Mesothelial cell of epicardium (in vitro differentiated cells): ENCODE results near the gene TMEM242. TPM values are rescaled to one million over a fixed set of nuclear protein-coding genes. Genes with fewer than 3 reads are reported as not detected.

Source experiments
- DNase-seq, 2 experiments: peaks; one replicate each; pipeline ENCODE4 v3.0.0; 2021; ENCODE audit warnings: low spot score in 2 of 2; ENCODE audit not compliant: unreplicated experiment in 2 of 2
- H3K27ac Mint-ChIP-seq: 2 replicates; pipeline ENCODE4 v1.8.0; 2021; ENCODE audit warnings: mixed read lengths
- H3K27me3 Mint-ChIP-seq: 2 replicates; pipeline ENCODE4 v1.8.0; 2021; ENCODE audit warnings: low read depth, mixed read lengths
- H3K36me3 Mint-ChIP-seq: 2 replicates; pipeline ENCODE4 v1.8.0; 2021; ENCODE audit warnings: mixed read lengths
- H3K4me1 Mint-ChIP-seq: 2 replicates; pipeline ENCODE4 v1.8.0; 2021; ENCODE audit warnings: mixed read lengths
- H3K4me3 Mint-ChIP-seq: 2 replicates; pipeline ENCODE4 v1.8.0; 2021; ENCODE audit warnings: mild to moderate bottlenecking, moderate library complexity, mixed read lengths
- H3K9me3 Mint-ChIP-seq: 2 replicates; pipeline ENCODE4 v1.8.0; 2021; ENCODE audit warnings: mixed read lengths
- CTCF ChIP-seq: fragments of 200-600 bp; sonication (generic); IDR thresholded peaks from one replicate; pipeline ENCODE4 v1.5.0; 2021; ENCODE audit warnings: antibody characterized with exemption; ENCODE audit not compliant: unreplicated experiment
- total RNA-seq: library from RNA; stranded (reverse); gene quantifications from 3 replicates; pipeline ENCODE4 v1.2.1, GENCODE V29; 2021

Gene TMEM242
- total RNA-seq, 1 donor from 2014 or later, result 13.3 TPM

GRCh38 chr6:157364705-157365104, 41.4 kb upstream of the TMEM242 start:
- no peak overlapping the region for H3K27ac Mint-ChIP-seq
- H3K36me3 Mint-ChIP-seq, result no peaks in the 10 kb centered on the region
- no peaks in the 10 kb centered on the region for H3K4me1 Mint-ChIP-seq
- peaks cover 5% of the 10 kb centered on the region for H3K27me3 Mint-ChIP-seq
- no peak for DNase-seq
- H3K9me3 Mint-ChIP-seq, result no peaks in the 10 kb centered on the region
- TF ChIP-seq CTCF, result no peak
- H3K4me3 Mint-ChIP-seq, result no peak overlapping the region

GRCh38 chr6:157361886-157362285, 38.6 kb upstream of the TMEM242 start:
- H3K4me3 Mint-ChIP-seq, result no peak overlapping the region
- H3K27me3 Mint-ChIP-seq, result peaks cover 11% of the 10 kb centered on the region
- H3K9me3 Mint-ChIP-seq, result no peaks in the 10 kb centered on the region
- H3K4me1 Mint-ChIP-seq, result no peaks in the 10 kb centered on the region
- DNase-seq, result no peak
- TF ChIP-seq CTCF, result no peak
- H3K27ac Mint-ChIP-seq, result no peak overlapping the region
- H3K36me3 Mint-ChIP-seq, result no peaks in the 10 kb centered on the region

GRCh38 chr6:157358287-157358686, 35.0 kb upstream of the TMEM242 start:
- Mint-ChIP-seq H3K36me3 (no peaks in the 10 kb centered on the region), H3K4me3 (no peak overlapping the region), H3K27ac (no peak overlapping the region), H3K27me3 (peaks cover 12% of the 10 kb centered on the region), H3K4me1 (no peaks in the 10 kb centered on the region), H3K9me3 (peaks cover 8% of the 10 kb centered on the region)
- DNase-seq, result no peak
- no peak for TF ChIP-seq CTCF

- Mint-ChIP-seq H3K27me3 (peaks cover 23% of the 10 kb centered on the region), H3K36me3 (peaks cover 2% of the 10 kb centered on the region), H3K4me3 (no peak overlapping the region), H3K9me3 (peaks cover 18% of the 10 kb centered on the region), H3K4me1 (peaks cover 14% of the 10 kb centered on the region), H3K27ac (no peak overlapping the region)
- no peak for TF ChIP-seq CTCF
- no peak for DNase-seq
These were observed 23.1 kb upstream of the TMEM242 start for GRCh38 chr6:157346373-157346772.

GRCh38 chr6:157343732-157344131, 20.4 kb upstream of the TMEM242 start:
- peak overlapping the region; percentile 90 for H3K27ac Mint-ChIP-seq
- no peak for TF ChIP-seq CTCF
- H3K9me3 Mint-ChIP-seq, result peaks cover 8% of the 10 kb centered on the region
- H3K36me3 Mint-ChIP-seq, result peaks cover 2% of the 10 kb centered on the region
- DNase-seq, result no peak
- H3K27me3 Mint-ChIP-seq, result peaks cover 23% of the 10 kb centered on the region
- no peak overlapping the region for H3K4me3 Mint-ChIP-seq
- peaks cover 14% of the 10 kb centered on the region for H3K4me1 Mint-ChIP-seq

GRCh38 chr6:157339432-157339831, 16.1 kb upstream of the TMEM242 start:
- no peak for DNase-seq
- no peaks in the 10 kb centered on the region for H3K36me3 Mint-ChIP-seq
- H3K9me3 Mint-ChIP-seq, result no peaks in the 10 kb centered on the region
- H3K27me3 Mint-ChIP-seq, result peaks cover 17% of the 10 kb centered on the region
- no peak for TF ChIP-seq CTCF
- H3K27ac Mint-ChIP-seq, result no peak overlapping the region
- H3K4me1 Mint-ChIP-seq, result peaks cover 9% of the 10 kb centered on the region
- H3K4me3 Mint-ChIP-seq, result no peak overlapping the region
